Measurements from ENCODE around the gene CAPN10.

Gene CAPN10

DNA sequence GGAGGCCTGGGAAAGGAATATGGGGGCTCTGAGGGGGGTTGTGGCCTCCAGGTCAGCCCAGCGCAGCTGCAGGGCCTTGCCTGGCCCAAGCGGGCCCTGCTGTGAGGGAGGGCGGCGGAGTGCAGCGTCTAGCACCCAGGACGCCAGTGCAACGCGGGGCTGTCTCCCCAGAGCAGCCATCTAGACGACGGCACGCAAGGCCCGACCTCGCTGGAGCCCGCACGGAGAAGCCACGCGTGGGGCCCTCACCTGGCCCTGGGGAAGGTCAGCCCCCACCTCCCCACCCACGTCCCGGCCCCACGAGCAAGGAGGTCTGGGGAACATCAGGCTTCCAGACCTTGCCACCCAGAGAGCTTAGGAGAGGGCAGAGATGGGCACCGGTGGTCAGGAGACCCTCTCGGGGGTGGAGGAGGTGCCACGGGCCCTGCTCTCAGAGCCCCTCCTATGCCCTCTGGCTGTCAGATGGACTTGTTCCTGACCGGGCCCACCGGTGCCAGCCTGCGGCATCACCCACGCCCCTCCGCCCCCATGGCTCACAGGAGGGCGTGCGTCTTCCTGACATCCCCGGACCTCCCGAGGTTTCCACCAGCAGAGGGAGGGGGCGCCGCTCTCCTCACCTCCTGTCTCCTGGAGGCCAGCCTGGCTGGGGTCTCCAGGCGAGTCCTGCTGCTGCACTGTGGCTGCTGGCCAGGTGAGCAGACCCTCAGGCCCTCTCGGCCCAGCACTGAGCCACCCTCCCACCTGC, 55.7 kb downstream of the CAPN10 start:
- DNase-seq, result no peak

DNA sequence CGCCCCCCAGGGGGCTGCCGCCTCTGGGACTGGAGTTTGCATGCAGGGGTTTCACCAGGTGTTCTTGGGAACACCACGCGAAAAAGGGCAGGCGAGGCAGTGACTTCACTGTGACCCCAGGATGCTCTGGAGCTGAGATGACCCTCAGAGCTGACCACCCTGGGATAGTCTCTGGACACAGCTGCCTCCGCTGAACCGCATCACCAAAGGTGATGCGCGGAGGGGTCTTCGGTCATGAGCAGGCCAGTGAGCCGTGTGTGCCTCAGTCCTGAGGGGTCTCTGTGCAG, 56.2 kb downstream of the CAPN10 start:
- no peak for DNase-seq

DNA sequence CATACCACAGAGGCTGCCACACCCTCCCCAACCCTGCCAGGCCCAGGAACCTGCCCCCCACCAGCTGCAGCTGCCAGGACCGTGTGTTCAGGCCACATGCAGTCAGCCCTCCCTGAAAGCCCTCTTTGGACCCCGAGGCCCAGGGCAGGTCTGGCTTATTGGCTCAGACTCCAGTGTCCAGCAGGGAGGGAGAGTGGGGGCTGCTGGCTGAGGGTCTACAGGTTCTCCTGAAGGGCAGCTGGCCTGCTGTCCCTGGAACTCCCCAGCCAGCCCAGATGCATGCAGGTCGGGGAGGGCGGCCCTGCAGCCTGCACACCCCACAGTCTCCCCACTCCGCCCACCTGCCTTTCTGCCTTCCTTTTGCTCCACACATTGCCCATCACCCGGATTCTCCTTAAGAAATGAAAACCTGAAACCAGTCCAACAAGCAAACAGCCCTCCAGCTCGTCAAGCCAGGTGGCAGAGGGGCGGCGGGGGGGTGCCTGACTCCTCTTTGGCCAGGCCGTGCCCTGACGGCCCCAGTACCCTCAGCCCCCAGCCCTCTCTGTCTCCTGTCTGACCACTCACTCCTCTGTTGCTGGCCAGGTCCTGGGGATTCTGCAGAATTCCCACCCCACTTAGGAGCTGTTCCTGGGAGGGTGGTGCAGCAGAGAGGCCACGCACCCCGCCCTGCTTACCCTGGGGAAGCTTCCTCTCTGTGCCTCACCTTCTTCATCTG, 56.7 kb downstream of the CAPN10 start:
- no peak for DNase-seq

DNA sequence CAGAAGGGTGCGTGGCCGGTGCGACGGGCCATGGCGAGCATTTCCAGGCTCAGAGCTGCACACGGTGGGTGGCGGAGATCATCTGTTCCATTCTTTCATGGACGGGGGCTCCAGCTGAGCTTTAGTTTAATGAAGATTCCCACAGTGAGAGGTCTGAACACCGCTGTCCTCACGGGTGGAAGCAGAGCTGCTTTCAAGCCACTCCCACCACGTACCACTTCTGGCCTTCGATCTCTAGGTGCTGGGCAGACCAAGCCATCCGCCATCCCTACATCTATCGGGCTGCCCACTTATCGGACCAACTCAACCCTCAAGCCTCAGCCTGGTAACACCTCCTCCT, 57.2 kb downstream of the CAPN10 start:
- DNase-seq, result no peak

DNA sequence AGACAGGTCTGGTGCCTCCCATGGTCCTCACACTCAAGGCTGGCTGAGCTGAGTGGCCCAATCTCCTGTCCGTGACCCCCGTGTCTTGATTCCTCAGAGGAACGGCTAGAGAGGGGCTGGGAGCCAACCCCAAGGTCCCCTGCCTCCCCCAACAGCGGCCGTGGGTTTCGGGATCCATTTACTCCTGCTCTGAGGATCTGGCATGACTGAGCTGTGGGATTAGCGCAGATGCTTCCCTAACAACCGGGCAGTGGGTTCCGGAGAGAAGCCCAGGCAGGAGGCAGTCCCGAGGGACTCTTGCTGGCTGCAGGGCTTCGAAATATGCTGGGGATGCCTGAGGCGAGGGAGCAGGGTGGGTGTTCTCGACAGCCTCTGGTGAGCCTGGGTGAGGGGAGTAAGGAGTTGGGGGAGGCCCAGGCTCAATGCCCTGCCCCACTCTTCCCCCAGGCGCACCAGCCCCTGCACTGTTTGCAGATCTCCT, 57.7 kb downstream of the CAPN10 start:
- DNase-seq, result no peak

DNA sequence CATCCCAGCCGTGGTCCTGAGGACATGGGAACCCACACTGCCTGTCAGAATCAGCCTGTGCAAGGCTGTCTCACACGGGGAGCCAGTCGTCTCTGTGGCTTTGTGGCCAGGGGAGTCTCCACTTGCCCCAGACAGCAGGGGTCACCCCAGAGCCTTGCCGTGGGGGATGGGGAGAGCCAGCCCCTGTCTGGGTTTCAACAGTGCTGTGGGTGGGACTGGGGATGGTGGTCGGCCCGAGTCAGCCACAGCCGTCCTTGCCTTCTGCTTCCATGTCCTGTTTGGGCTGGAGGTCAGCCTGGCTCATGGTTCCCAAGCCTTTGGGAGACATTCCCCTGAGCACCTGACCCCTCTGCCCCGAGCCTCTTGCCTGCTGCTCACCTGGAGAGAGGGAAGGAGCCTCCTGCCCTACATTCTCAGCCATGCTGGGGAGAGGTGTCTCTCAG, 58.3 kb downstream of the CAPN10 start:
- no peak for DNase-seq

DNA sequence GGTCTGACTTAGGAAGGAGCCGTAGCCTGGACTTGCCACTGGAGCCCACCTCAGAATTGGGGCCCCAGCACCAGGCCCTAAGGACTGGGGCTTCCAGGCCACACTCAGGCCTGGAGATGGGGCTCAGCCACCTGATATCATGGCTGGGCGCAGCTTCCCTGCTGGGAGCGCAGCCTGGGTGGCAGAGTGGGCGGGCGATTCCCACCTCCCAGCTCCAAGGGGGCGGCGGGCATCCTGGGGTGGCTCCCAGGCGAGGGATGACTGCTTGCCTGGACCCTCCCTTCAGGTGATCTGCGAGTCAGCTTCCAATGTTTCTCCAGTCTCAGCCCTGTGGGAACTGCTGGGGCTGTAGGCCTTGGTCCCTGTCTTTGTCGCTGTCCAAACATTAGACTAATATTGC, 58.8 kb downstream of the CAPN10 start:
- no peak for DNase-seq

DNA sequence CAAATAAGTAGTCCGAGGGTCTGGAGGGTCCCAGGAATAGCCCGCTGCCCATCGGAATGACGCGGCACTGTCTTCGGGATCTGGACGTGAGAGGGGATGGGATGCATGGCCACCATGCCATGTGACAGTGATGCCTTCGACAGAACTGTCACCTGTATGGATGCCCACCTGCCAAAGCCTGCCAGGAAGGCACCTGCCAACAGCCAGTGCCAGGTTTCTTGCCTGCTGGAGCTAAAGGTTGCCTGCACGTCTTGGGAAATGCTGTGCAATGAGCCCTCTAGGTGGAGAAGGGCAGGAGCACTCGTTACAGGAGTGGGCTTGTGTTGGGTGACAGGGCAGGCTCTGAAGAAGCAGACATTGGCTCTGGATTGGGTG, 59.3 kb downstream of the CAPN10 start:
- no peak for DNase-seq

DNA sequence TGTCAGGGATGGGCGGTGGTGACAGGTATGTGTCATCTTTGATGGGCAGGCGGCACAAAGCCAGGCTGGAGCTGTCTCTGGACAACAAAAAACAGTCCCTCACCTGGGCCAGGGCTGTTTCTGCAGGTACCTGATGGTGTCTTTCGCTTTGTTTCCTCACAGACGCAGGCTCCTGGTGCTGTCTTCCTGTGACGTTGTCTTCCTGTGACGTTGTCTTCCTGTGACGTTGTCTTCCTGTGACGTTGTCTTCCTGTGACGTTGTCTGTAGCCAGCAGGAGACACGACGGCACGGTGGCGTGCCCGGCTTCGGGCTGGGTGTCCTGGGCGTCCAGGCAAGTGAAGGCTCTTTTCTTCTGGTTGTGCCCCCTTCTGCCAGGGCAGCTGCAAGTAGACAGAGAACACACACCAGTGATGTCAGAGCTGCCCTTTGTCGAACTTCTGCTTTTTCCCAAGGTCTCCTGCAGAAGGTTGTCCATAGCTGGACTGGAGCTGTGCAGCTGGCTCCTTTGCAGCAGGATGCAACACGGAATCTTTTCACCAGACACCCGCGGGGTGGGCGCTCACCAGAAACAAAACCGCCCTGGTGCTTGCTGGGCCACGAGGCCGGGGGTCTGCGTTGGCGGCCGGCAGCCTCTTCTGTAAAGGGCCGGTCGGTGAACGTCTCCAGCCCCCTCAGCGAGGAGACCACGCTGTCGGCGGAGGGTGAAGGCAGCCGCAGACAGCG, 59.8 kb downstream of the CAPN10 start:
- peak; percentile 8 for DNase-seq

DNA sequence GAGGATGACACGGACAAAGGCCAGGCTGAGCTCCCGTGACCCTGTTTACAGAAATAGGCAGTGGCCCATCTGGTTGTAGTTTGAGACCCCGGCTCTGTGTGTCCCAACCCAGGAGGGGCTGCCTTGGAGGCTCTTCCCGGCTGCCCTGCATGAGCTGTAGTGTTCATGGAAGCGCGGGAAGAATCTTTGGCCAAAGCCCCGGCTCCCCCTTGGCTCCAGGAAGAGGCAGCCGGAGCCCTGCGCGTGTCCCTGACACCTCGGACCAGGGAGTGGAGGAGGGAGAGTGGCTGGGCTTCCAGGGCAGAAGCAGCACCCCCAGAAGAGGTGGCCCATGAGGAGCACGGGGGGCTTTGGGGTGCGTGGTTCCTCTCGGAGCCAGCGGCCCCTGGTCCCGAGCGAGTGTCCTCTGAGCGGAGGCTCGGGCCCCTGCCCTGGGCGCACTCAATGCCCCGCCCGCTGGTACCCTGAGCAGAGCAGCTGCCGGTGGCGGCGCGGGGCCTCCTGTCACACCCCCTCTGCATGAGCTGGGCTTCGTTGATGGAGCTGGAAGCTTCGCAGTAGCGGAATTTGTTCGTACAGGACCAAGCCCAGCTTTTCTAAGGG, 60.5 kb downstream of the CAPN10 start:
- DNase-seq, result no peak

DNA sequence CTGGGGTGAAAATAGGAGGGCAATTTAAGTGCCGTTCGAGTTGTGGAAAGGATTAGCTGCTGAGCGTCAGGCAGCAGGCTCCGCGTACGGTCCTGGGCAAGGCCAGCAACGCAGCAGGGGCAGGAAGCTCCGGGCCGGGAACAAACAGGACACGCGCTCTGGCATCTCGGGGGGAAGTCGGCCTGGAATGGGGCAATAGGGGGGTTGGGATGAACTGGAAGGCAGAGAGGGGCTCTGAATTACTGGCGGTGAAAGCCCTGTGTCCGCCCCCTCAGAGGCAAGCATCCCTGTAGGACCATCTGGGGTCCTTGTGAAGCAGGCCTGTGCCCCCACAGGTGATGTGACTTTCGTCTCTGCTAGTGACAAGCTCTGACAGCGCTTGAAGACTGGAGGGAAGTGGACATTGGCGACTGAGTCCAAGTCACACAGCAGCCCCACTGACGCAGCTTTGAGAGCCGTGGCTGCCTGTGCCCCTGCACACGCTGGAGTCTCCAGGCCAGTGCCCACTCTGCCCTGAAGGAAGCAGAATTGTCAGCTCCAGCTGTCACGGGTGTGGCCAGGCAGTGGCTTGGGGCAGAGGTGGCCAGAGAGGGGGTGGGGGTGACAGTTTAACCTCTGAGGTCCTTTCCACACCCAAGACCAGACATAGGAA, 61.1 kb downstream of the CAPN10 start:
- no peak for DNase-seq

DNA sequence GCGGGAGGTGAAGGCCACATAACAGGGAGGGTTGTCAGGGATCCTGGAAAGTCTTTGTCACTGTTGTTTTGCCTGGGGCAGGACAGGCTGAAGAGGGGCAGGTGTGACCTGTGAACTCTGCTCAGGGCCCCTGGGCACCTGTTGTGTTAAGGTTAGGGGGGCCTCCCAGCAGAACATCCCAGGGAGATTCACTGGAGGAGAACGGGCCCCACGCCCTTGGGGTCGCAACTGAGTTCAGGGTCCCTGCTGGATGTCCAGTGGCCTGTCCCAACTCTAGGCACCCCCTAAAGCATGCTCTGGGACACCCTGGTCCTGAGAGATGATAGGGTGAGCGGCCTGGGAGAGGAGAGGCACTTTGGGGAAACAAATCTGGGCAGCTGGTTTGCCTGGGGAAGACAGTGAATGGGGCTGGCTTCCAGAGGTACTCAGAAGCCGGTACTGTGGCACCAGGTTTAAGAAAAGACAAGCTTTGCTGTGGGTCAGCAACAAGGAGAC, 61.7 kb downstream of the CAPN10 start:
- DNase-seq, result no peak

Data from activated CD4-positive, alpha-beta T cell treated with anti-CD3 and anti-CD28 coated beads, Interleukin-2, amount 50 U/mL, for 16 hours (primary cell).